Measurements from ENCODE around the gene SLC13A3.

The SLC13A3 gene

GRCh38 chr20:46683939-46684750 lies 32.9 kb upstream of the SLC13A3 start:
- H3K27ac ChIP-seq, result peak overlapping the region; percentile 76
- TF ChIP-seq ZFX (IDR thresholded peaks at IDR 0.05) (no peak), CTCF (conservative IDR thresholded peaks at IDR 0.05) (no peak)

DNA sequence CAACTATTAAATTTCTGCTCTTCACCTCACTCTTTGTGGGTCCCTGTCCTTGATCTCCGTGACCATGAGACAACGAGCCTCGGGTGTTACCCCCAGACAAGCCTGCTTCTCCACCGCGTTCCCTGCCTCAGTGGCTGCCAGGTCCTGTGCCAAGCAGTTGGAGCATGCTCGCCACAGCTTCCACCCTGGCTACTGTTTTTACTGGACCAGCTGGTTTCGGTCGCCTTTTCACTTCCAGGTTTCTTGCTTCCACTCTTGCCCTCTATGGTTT lies 32.3 kb upstream of the SLC13A3 start:
- peak overlapping the region; percentile 76 for H3K27ac ChIP-seq
- TF ChIP-seq CTCF (conservative IDR thresholded peaks at IDR 0.05) (no peak), ZFX (IDR thresholded peaks at IDR 0.05) (no peak)

- peak overlapping the region; percentile 76 for H3K27ac ChIP-seq
- TF ChIP-seq CTCF (conservative IDR thresholded peaks at IDR 0.05) (no peak), ZFX (IDR thresholded peaks at IDR 0.05) (no peak)
These were observed 31.9 kb upstream of the SLC13A3 start for GRCh38 chr20:46683011-46683667.

DNA sequence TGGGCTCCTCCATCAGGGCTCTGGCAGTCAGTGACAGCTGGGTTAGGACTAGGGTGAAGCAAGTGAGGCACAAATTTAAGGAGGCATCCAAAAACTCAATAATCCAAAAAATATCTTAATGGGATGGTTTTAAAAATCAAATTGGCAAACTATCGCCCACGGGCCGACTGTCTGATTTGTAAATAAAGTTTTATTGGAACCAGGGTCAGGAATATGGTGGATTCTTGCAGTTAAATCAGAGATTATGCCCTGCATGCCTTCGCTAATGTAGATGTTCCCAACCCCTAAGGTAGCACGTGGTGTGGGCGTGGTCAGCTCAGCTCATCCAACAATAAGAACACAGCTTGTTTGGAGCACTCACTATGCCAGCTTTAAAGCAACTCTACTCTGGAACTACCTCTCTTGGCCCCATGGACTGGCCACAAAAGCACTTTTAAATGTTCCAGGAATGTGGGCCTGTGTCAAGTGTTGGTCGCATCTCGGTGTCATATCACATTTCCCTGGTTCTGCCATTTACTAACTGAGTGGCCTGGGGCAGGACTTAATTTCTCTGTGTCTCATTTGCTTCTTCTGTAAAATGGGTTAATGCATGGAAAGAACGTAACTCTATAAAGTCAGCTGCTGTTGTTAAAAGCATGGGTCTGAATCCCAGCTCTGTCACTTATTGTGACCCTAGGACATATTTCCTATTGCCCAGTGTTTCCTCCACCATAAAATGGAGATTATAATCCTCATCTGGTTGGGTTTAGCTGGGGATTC lies 31.0 kb upstream of the SLC13A3 start:
- no peak for TF ChIP-seq CTCF (conservative IDR thresholded peaks at IDR 0.05)
- no peak for TF ChIP-seq ZFX (IDR thresholded peaks at IDR 0.05)
- peak overlapping the region; percentile 76 for H3K27ac ChIP-seq

- TF ChIP-seq CTCF (conservative IDR thresholded peaks at IDR 0.05) (peak; percentile 87), ZFX (IDR thresholded peaks at IDR 0.05) (no peak)
- no peak overlapping the region for H3K27ac ChIP-seq
These were observed 30.0 kb upstream of the SLC13A3 start for GRCh38 chr20:46681032-46681854.

GRCh38 chr20:46680684-46681031 lies 29.4 kb upstream of the SLC13A3 start:
- no peak for TF ChIP-seq ZFX (IDR thresholded peaks at IDR 0.05)
- TF ChIP-seq CTCF (conservative IDR thresholded peaks at IDR 0.05), result no peak
- no peak overlapping the region for H3K27ac ChIP-seq

Measured in C4-2B (cell line).